HL-60 (cell line): ENCODE measurements around the gene B3GALNT2.

ENCODE experiments used
- DNase-seq, 2 experiments: peaks; one replicate each; pipeline ENCODE4 v3.0.0-alpha.2; 2010 to 2020; ENCODE audit warnings: low read depth in 1 of 2, low spot score in 1 of 2
- H3K27ac ChIP-seq: fragments of 250-450 bp; sonication (Bioruptor Pico); replicated peaks from 2 replicates; pipeline ENCODE4 v1.5.1; 2020; ENCODE audit warnings: mild to moderate bottlenecking, moderate library complexity
- H3K27me3 ChIP-seq: fragments of 250-450 bp; sonication (Bioruptor Pico); 2 replicates; pipeline ENCODE4 v1.5.1; 2021; ENCODE audit warnings: mild to moderate bottlenecking, moderate library complexity; ENCODE audit not compliant: insufficient read depth, poor library complexity, severe bottlenecking
- H3K4me3 ChIP-seq: replicated peaks from 2 replicates; pipeline ENCODE4 v1.5.1; 2011; ENCODE audit warnings: mild to moderate bottlenecking, control low read depth, low read length; ENCODE audit not compliant: insufficient read depth
- GABPA ChIP-seq: IDR thresholded peaks from 2 replicates; pipeline ENCODE4 v1.6.1; 2012; ENCODE audit warnings: low read depth
- POLR2AphosphoS5 ChIP-seq: IDR thresholded peaks from 2 replicates; pipeline ENCODE4 v1.6.1; 2012; ENCODE audit warnings: low read depth
- SPI1 ChIP-seq: IDR thresholded peaks from 2 replicates; pipeline ENCODE4 v1.6.1; 2012; ENCODE audit warnings: low read depth, mild to moderate bottlenecking, borderline replicate concordance
- TF ChIP-seq, protein P1 (sequence below): IDR thresholded peaks from 2 replicates; pipeline ENCODE4 v1.6.1; 2012; ENCODE audit warnings: low read depth; ENCODE audit not compliant: insufficient replicate concordance
- TF ChIP-seq, protein P2 (sequence below): IDR thresholded peaks from one replicate; pipeline ENCODE4 v1.5.1; 2011; ENCODE audit warnings: low read length, control low read depth, inconsistent platforms; ENCODE audit not compliant: insufficient read depth

The B3GALNT2 gene

DNA sequence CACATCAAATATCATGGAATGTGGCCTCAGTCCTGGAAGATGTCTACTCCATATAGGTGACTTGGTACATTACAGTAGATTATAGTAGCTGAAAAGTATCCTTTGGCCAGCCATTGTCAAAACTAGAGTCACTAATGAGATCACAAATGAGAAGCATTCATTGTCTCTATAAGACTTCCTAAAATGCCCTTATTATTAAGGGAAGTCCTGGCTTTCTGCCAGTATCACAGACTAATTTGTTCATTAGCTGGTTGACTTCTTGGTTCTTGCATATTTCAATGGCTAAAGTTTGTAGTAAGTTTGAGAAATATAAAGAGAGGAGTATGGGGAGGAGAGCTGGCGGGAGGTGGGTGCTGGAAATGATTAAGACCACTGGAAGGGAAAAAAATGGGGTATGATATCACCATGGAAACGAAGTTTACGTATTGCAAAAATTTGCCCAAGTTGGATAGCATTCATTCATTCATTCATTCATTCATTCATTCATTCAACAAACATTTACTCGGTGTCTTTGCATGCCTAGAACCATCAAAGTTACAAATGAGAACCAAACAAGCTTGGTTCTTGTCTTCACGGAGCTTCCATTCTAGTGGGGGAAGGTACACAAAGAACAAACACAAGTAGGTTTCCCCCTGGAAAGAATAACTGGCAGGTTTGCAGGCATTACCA is 11.7 kb upstream of the B3GALNT2 start:
- no peak for DNase-seq
- Histone ChIP-seq H3K27me3 (no peaks in the 10 kb centered on the region), H3K4me3 (no peak overlapping the region), H3K27ac (no peak overlapping the region)
- TF ChIP-seq POLR2AphosphoS5 (no peak), GABPA (no peak), SPI1 (no peak)
- TF ChIP-seq, protein P1, sequence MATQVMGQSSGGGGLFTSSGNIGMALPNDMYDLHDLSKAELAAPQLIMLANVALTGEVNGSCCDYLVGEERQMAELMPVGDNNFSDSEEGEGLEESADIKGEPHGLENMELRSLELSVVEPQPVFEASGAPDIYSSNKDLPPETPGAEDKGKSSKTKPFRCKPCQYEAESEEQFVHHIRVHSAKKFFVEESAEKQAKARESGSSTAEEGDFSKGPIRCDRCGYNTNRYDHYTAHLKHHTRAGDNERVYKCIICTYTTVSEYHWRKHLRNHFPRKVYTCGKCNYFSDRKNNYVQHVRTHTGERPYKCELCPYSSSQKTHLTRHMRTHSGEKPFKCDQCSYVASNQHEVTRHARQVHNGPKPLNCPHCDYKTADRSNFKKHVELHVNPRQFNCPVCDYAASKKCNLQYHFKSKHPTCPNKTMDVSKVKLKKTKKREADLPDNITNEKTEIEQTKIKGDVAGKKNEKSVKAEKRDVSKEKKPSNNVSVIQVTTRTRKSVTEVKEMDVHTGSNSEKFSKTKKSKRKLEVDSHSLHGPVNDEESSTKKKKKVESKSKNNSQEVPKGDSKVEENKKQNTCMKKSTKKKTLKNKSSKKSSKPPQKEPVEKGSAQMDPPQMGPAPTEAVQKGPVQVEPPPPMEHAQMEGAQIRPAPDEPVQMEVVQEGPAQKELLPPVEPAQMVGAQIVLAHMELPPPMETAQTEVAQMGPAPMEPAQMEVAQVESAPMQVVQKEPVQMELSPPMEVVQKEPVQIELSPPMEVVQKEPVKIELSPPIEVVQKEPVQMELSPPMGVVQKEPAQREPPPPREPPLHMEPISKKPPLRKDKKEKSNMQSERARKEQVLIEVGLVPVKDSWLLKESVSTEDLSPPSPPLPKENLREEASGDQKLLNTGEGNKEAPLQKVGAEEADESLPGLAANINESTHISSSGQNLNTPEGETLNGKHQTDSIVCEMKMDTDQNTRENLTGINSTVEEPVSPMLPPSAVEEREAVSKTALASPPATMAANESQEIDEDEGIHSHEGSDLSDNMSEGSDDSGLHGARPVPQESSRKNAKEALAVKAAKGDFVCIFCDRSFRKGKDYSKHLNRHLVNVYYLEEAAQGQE = no peak
- TF ChIP-seq, protein P2, sequence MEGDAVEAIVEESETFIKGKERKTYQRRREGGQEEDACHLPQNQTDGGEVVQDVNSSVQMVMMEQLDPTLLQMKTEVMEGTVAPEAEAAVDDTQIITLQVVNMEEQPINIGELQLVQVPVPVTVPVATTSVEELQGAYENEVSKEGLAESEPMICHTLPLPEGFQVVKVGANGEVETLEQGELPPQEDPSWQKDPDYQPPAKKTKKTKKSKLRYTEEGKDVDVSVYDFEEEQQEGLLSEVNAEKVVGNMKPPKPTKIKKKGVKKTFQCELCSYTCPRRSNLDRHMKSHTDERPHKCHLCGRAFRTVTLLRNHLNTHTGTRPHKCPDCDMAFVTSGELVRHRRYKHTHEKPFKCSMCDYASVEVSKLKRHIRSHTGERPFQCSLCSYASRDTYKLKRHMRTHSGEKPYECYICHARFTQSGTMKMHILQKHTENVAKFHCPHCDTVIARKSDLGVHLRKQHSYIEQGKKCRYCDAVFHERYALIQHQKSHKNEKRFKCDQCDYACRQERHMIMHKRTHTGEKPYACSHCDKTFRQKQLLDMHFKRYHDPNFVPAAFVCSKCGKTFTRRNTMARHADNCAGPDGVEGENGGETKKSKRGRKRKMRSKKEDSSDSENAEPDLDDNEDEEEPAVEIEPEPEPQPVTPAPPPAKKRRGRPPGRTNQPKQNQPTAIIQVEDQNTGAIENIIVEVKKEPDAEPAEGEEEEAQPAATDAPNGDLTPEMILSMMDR = no peak

DNA sequence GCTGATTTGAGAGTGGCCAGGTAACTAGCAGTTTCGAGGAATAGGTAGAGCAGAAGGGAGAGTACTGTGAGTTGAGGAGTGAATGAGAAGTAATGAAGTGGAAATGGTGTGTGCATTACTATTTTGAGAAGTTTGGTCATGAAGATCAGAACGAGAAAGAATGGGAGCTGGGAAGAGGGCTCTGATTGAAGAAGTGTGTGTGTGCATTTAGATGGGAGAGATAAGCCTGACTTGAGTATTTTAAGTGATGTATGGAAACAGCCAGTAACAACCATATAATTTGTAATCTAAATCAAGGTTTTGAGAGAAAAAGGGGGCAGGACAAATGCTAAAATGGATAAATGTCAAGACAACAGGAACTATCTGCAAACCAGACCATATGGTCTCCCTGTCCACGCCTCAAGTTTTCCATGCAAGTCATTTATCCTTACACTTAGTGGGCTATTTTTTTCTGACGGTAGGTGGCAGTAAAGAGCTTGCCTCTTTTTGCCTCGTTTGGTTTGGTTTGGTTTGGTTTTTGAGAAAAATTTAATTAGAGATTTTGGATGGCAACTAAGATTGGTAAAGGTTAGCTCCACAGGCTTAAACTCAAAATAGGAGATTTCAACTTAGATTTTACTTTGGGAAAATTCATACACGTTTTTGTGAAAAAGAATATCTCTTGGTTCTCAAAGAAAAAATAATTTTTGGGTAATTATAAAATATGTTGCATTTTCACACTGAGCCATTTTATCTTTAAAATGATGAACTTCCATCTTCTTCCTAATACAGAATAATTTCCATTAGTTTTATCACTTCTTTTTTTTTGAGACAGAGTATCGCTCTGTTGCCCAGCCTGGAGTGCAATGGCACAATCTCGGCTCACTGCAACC is 9.5 kb upstream of the B3GALNT2 start:
- no peak for TF ChIP-seq GABPA
- TF ChIP-seq, protein P2 = peak; percentile 76
- no peak overlapping the region for H3K4me3 ChIP-seq
- no peaks in the 10 kb centered on the region for H3K27me3 ChIP-seq
- DNase-seq = peak; percentile 30 to 56
- H3K27ac ChIP-seq = no peak overlapping the region

DNA sequence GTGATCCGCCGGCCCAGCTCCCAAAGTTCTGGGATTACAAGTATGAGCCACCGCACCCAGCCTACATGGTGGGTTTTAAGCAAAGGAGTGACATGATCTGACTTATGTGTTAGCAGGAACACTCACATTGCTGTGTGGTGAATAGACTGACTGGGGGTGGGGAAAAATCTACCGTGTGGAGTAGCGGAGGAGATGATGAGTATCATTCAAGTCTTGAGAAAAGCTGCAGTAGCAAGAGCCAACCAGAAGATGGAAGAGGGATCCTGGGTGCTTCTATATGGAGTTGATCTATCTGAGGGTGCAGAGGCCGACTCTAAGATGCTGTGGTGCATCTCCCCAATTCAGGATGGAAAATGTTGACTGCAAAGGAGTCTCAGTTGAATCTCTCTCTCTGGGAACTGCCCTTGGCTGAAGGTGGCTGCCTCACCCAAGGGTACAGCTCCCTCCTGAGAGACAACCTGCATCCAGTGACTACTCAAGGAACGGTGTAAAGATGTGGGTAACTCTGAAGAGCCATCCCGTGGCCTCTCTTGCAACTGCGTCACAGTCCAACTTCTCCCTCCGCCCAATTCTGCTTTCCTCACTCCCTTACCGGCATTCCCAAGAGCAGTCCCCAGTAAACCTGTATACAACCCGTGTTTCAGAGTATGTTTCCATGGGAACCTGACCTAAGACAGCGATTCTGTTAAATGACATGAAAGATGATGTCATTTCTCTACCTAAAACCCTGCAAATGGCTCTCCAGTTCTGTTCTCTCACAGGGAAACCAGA is 7.4 kb upstream of the B3GALNT2 start:
- peak in 1 of 2 experiments; percentile 4 for DNase-seq
- Histone ChIP-seq H3K27ac (no peak overlapping the region), H3K4me3 (no peak overlapping the region), H3K27me3 (no peaks in the 10 kb centered on the region)
- TF ChIP-seq, protein P1 = no peak
- TF ChIP-seq POLR2AphosphoS5 = no peak
- no peak for TF ChIP-seq SPI1
- no peak for TF ChIP-seq GABPA
- TF ChIP-seq, protein P2 = no peak
